A673 (cell line): ENCODE results near the gene KCND2. TPM values are rescaled to one million over a fixed set of nuclear protein-coding genes. Genes with fewer than 3 reads are reported as not detected.
A peak's percentile ranks its signal among the peaks of the same experiment; 100 is the strongest.

Experiments
- BruUV-seq: library from RNA; stranded (reverse); fragments of 400-500 nt; replicated peaks from 2 replicates; lab custom pipeline; 2021; lab: Mats Ljungman, UMichigan
- CTCF ChIA-PET: fragments of 300-600 bp; sonication (Branson Sonifier 250); formaldehyde crosslinking; loops from one replicate; lab custom pipeline; 2022; ENCODE audit warnings: antibody characterized with exemption; lab: Charles Lee
- POLR2A ChIA-PET: fragments of 300-600 bp; sonication (Branson Sonifier 250); formaldehyde crosslinking; loops from one replicate; lab custom pipeline; 2022; ENCODE audit warnings: antibody characterized with exemption; ENCODE audit not compliant: low non-redundant PET; lab: Charles Lee
- DNase-seq: peaks from one replicate; pipeline ENCODE4 v3.0.0-alpha.2; 2015; ENCODE audit warnings: low spot score
- H3K27ac ChIP-seq: fragments of 200-600 bp; sonication (generic); 2 replicates; pipeline ENCODE4 v1.5.1; 2016; ENCODE audit warnings: mixed run types, low read depth, mild to moderate bottlenecking, mixed read lengths, antibody characterized with exemption, low read length; ENCODE audit not compliant: poor library complexity, severe bottlenecking
- H3K27me3 ChIP-seq: fragments of 200-600 bp; sonication (generic); replicated peaks from 2 replicates; pipeline ENCODE4 v1.6.1; 2017; ENCODE audit warnings: mixed run types, low read depth, mild to moderate bottlenecking, mixed read lengths, antibody characterized with exemption, low read length; ENCODE audit not compliant: insufficient read depth, poor library complexity
- H3K36me3 ChIP-seq: fragments of 200-600 bp; sonication (generic); 2 replicates; pipeline ENCODE4 v1.6.1; 2016; ENCODE audit warnings: mixed run types, mild to moderate bottlenecking, mixed read lengths, antibody characterized with exemption, low read length; ENCODE audit not compliant: insufficient read depth, poor library complexity, severe bottlenecking
- H3K4me1 ChIP-seq: fragments of 200-600 bp; sonication (generic); 2 replicates; pipeline ENCODE4 v1.6.1; 2017; ENCODE audit warnings: mixed run types, mild to moderate bottlenecking, mixed read lengths, antibody characterized with exemption, low read length; ENCODE audit not compliant: insufficient read depth, poor library complexity, severe bottlenecking
- H3K4me3 ChIP-seq: fragments of 200-600 bp; sonication (generic); 2 replicates; pipeline ENCODE4 v1.5.1; 2016; ENCODE audit warnings: low read depth, mixed run types, mild to moderate bottlenecking, mixed read lengths, low read length; ENCODE audit not compliant: poor library complexity, severe bottlenecking
- H3K9me3 ChIP-seq: fragments of 200-600 bp; sonication (generic); 2 replicates; pipeline ENCODE4 v1.6.1; 2016; ENCODE audit warnings: mixed run types, low read depth, mild to moderate bottlenecking, mixed read lengths, antibody characterized with exemption, low read length; ENCODE audit not compliant: poor library complexity, severe bottlenecking
- EZH2 ChIP-seq: fragments of 200-600 bp; sonication (generic); IDR thresholded peaks from 2 replicates; pipeline ENCODE4 v1.6.1; 2017; ENCODE audit warnings: borderline replicate concordance, low read depth, mild to moderate bottlenecking, mixed read lengths, antibody characterized with exemption, low read length; ENCODE audit not compliant: poor library complexity, severe bottlenecking
- intact Hi-C: fragments of 100-400 bp; cut with micrococcal nuclease; formaldehyde crosslinking; loops from one replicate; pipeline ENCODE4 v1.10.0; 2022; ENCODE audit not compliant: unreplicated experiment
- total RNA-seq: library from RNA; stranded (reverse); gene quantifications from 2 replicates; pipeline ENCODE4 v1.2.3, GENCODE V29; 2021
- TF ChIP-seq, protein P1 (sequence below): fragments of 300-800, 200-600 bp; sonication (generic); conservative IDR thresholded peaks from 2 replicates; pipeline ENCODE4 v1.5.1; 2017; ENCODE audit warnings: low read depth, mild to moderate bottlenecking, antibody characterized with exemption, low read length, moderate library complexity, mixed read lengths

KCND2 gene
- total RNA-seq, 1 experiment from 2014 or later = not detected

DNA sequence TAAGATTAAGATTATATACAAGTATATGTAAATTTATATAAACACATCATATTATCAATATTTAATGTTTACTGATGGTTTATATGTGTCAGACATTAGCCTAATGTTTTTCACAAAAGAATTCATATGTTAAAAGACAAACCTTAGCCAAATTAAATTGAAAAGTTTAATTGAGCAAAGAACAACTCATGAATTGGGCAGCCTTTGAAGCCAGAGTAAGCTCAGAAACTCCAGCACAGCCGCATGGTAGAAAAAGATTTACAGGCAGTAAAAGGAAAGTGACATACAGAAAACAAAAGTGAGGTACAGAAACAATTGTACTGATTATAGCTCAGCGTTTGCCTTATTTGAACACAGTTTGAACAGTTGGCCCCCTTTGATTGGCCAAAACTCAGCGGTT, 460.9 kb downstream of the KCND2 start:
- H3K4me1 ChIP-seq = no peaks in the 10 kb centered on the region
- intact Hi-C loops = no loop called here
- H3K9me3 ChIP-seq = no peaks in the 10 kb centered on the region
- TF ChIP-seq EZH2 = no peak
- TF ChIP-seq, protein P1, sequence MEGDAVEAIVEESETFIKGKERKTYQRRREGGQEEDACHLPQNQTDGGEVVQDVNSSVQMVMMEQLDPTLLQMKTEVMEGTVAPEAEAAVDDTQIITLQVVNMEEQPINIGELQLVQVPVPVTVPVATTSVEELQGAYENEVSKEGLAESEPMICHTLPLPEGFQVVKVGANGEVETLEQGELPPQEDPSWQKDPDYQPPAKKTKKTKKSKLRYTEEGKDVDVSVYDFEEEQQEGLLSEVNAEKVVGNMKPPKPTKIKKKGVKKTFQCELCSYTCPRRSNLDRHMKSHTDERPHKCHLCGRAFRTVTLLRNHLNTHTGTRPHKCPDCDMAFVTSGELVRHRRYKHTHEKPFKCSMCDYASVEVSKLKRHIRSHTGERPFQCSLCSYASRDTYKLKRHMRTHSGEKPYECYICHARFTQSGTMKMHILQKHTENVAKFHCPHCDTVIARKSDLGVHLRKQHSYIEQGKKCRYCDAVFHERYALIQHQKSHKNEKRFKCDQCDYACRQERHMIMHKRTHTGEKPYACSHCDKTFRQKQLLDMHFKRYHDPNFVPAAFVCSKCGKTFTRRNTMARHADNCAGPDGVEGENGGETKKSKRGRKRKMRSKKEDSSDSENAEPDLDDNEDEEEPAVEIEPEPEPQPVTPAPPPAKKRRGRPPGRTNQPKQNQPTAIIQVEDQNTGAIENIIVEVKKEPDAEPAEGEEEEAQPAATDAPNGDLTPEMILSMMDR = no peak
- H3K36me3 ChIP-seq = no peaks in the 10 kb centered on the region
- POLR2A ChIA-PET = no interaction called here
- no peak for DNase-seq
- no peak overlapping the region for H3K4me3 ChIP-seq
- no peaks in the 10 kb centered on the region for H3K27me3 ChIP-seq
- BruUV-seq = no TSS peak
- CTCF ChIA-PET = no interaction called here
- no peak overlapping the region for H3K27ac ChIP-seq

- H3K4me1 ChIP-seq = no peaks in the 10 kb centered on the region
- BruUV-seq = no TSS peak
- ChIA-PET CTCF (no interaction called here), POLR2A (no interaction called here)
- intact Hi-C loops = no loop called here
- no peaks in the 10 kb centered on the region for H3K36me3 ChIP-seq
- TF ChIP-seq, protein P1 = no peak
- no peak for TF ChIP-seq EZH2
- DNase-seq = peak; percentile 9
- H3K27ac ChIP-seq = no peak overlapping the region
- H3K27me3 ChIP-seq = no peaks in the 10 kb centered on the region
- no peaks in the 10 kb centered on the region for H3K9me3 ChIP-seq
- H3K4me3 ChIP-seq = no peak overlapping the region
These were observed 462.8 kb downstream of the KCND2 start for GRCh38 chr7:120735791-120736190.

- intact Hi-C loops = no loop called here
- no peaks in the 10 kb centered on the region for H3K36me3 ChIP-seq
- H3K9me3 ChIP-seq = no peaks in the 10 kb centered on the region
- no peaks in the 10 kb centered on the region for H3K27me3 ChIP-seq
- H3K4me1 ChIP-seq = no peaks in the 10 kb centered on the region
- ChIA-PET CTCF (no interaction called here), POLR2A (no interaction called here)
- no peak overlapping the region for H3K4me3 ChIP-seq
- no peak for DNase-seq
- no peak for TF ChIP-seq EZH2
- TF ChIP-seq, protein P1 = no peak
- H3K27ac ChIP-seq = no peak overlapping the region
- no TSS peak for BruUV-seq
These were observed 465.8 kb downstream of the KCND2 start for GRCh38 chr7:120738816-120739215.
